Neural crest cell (in vitro differentiated cells): ENCODE data around the gene DGCR2. TPM values are rescaled to one million over a fixed set of nuclear protein-coding genes. Genes with fewer than 3 reads are reported as not detected.
"Not testable (repeated sequence)": the region's sequence is repeated elsewhere in the genome, so short reads cannot be mapped to it uniquely, and the experiment has no call there.

Experiments used
- DNase-seq: peaks from one replicate; pipeline ENCODE4 v3.0.0; 2021; ENCODE audit warnings: low read depth, mixed read lengths, low spot score
- H3K27ac Mint-ChIP-seq: one replicate; pipeline ENCODE4 v1.8.0; 2021; ENCODE audit warnings: mild to moderate bottlenecking, mixed read lengths; ENCODE audit not compliant: unreplicated experiment
- H3K27me3 Mint-ChIP-seq: 2 replicates; pipeline ENCODE4 v1.8.0; 2021; ENCODE audit warnings: low read depth, mild to moderate bottlenecking, mixed read lengths
- H3K36me3 Mint-ChIP-seq: 2 replicates; pipeline ENCODE4 v1.8.0; 2021; ENCODE audit warnings: low read depth, mild to moderate bottlenecking, mixed read lengths
- H3K4me1 Mint-ChIP-seq: 2 replicates; pipeline ENCODE4 v1.8.0; 2021; ENCODE audit warnings: mixed read lengths
- H3K4me3 Mint-ChIP-seq: one replicate; pipeline ENCODE4 v1.8.0; 2021; ENCODE audit warnings: mild to moderate bottlenecking, mixed read lengths
- H3K9me3 Mint-ChIP-seq: 2 replicates; pipeline ENCODE4 v1.8.0; 2021; ENCODE audit warnings: mixed read lengths
- CTCF ChIP-seq: fragments of 200-600 bp; sonication (generic); conservative IDR thresholded peaks from 2 replicates; pipeline ENCODE4 v1.5.0; 2021; ENCODE audit warnings: antibody characterized with exemption, mild to moderate bottlenecking
- total RNA-seq: library from RNA; stranded (reverse); gene quantifications from 2 replicates; pipeline ENCODE4 v1.2.1, GENCODE V29; 2021

DGCR2 gene
- total RNA-seq, 1 donor from 2014 or later: 91.6 TPM

GRCh38 chr22:19081351-19081750 lies 40.9 kb downstream of the DGCR2 start:
- H3K27ac Mint-ChIP-seq: no peak overlapping the region
- H3K36me3 Mint-ChIP-seq: peaks cover 6% of the 10 kb centered on the region
- H3K9me3 Mint-ChIP-seq: no peaks in the 10 kb centered on the region
- no peaks in the 10 kb centered on the region for H3K27me3 Mint-ChIP-seq
- DNase-seq: no peak
- H3K4me1 Mint-ChIP-seq: peaks cover 13% of the 10 kb centered on the region
- no peak for TF ChIP-seq CTCF
- H3K4me3 Mint-ChIP-seq: no peak overlapping the region

GRCh38 chr22:19080853-19081252 lies 41.4 kb downstream of the DGCR2 start:
- no peak overlapping the region for H3K27ac Mint-ChIP-seq
- peaks cover 6% of the 10 kb centered on the region for H3K36me3 Mint-ChIP-seq
- TF ChIP-seq CTCF: no peak
- no peak overlapping the region for H3K4me3 Mint-ChIP-seq
- H3K4me1 Mint-ChIP-seq: peaks cover 10% of the 10 kb centered on the region
- DNase-seq: no peak
- H3K9me3 Mint-ChIP-seq: no peaks in the 10 kb centered on the region
- no peaks in the 10 kb centered on the region for H3K27me3 Mint-ChIP-seq

- no peaks in the 10 kb centered on the region for H3K9me3 Mint-ChIP-seq
Observed at GRCh38 chr22:19079691-19080090, 42.5 kb downstream of the DGCR2 start.

GRCh38 chr22:19075404-19075803 lies 46.8 kb downstream of the DGCR2 start:
- DNase-seq: no peak
- Mint-ChIP-seq H3K4me3 (no peak overlapping the region), H3K27me3 (no peaks in the 10 kb centered on the region), H3K27ac (no peak overlapping the region), H3K4me1 (no peaks in the 10 kb centered on the region), H3K9me3 (no peaks in the 10 kb centered on the region), H3K36me3 (peaks cover 2% of the 10 kb centered on the region)
- no peak for TF ChIP-seq CTCF

More at GRCh38 chr22:19079691-19080090, 42.5 kb downstream of the DGCR2 start:
- no peak for TF ChIP-seq CTCF
- H3K27me3 Mint-ChIP-seq: no peaks in the 10 kb centered on the region
- no peak overlapping the region for H3K4me3 Mint-ChIP-seq
- no peak for DNase-seq
- peaks cover 2% of the 10 kb centered on the region for H3K36me3 Mint-ChIP-seq
- no peak overlapping the region for H3K27ac Mint-ChIP-seq
- H3K4me1 Mint-ChIP-seq: no peaks in the 10 kb centered on the region

- H3K27ac Mint-ChIP-seq, H3K4me1 Mint-ChIP-seq, H3K4me3 Mint-ChIP-seq, H3K9me3 Mint-ChIP-seq, H3K27me3 Mint-ChIP-seq, H3K36me3 Mint-ChIP-seq, DNase-seq: not testable (repeated sequence)
Observed at GRCh38 chr22:19072853-19073252, 49.4 kb downstream of the DGCR2 start.

GRCh38 chr22:19070397-19071169 lies 51.6 kb downstream of the DGCR2 start:
- Mint-ChIP-seq H3K4me3 (no peak overlapping the region), H3K4me1 (no peaks in the 10 kb centered on the region), H3K27me3 (no peaks in the 10 kb centered on the region), H3K36me3 (peaks cover 2% of the 10 kb centered on the region), H3K27ac (peak overlapping the region; percentile 57), H3K9me3 (no peaks in the 10 kb centered on the region)
- DNase-seq: no peak
- no peak for TF ChIP-seq CTCF
